Progenitor cell of endocrine pancreas (in vitro differentiated cells): ENCODE results near the gene HECTD4. TPM values are rescaled to one million over a fixed set of nuclear protein-coding genes. Genes with fewer than 3 reads are reported as not detected.
"Not testable (repeated sequence)": the region's sequence is repeated elsewhere in the genome, so short reads cannot be mapped to it uniquely, and the experiment has no call there.

Experiments used
- DNase-seq: peaks from one replicate; pipeline ENCODE4 v3.0.0; 2021; ENCODE audit warnings: low spot score; ENCODE audit not compliant: unreplicated experiment
- H3K27ac Mint-ChIP-seq: 2 replicates; pipeline ENCODE4 v1.8.0; 2021; ENCODE audit warnings: mild to moderate bottlenecking, moderate library complexity, mixed read lengths
- H3K27me3 Mint-ChIP-seq: 2 replicates; pipeline ENCODE4 v1.8.0; 2021; ENCODE audit warnings: mixed read lengths
- H3K36me3 Mint-ChIP-seq: 2 replicates; pipeline ENCODE4 v1.8.0; 2022; ENCODE audit warnings: mixed read lengths; ENCODE audit not compliant: insufficient read depth
- H3K4me1 Mint-ChIP-seq: 2 replicates; pipeline ENCODE4 v1.8.0; 2021; ENCODE audit warnings: low read depth, mixed read lengths
- H3K4me3 Mint-ChIP-seq: 2 replicates; pipeline ENCODE4 v1.8.0; 2021; ENCODE audit warnings: low read depth, mild to moderate bottlenecking, moderate library complexity, mixed read lengths
- H3K9me3 Mint-ChIP-seq: 2 replicates; pipeline ENCODE4 v1.8.0; 2021; ENCODE audit warnings: low read depth, mixed read lengths
- total RNA-seq: library from RNA; stranded (reverse); gene quantifications from 2 replicates; pipeline ENCODE4 v1.2.1, GENCODE V29; 2021
- TF ChIP-seq, protein P1 (sequence below): fragments of 200-600 bp; sonication (generic); IDR thresholded peaks from one replicate; pipeline ENCODE4 v1.5.0; 2021; ENCODE audit warnings: antibody characterized with exemption, mild to moderate bottlenecking; ENCODE audit not compliant: unreplicated experiment

HECTD4 gene
- total RNA-seq, 1 donor from 2014 or later, result 86.7 TPM

DNA sequence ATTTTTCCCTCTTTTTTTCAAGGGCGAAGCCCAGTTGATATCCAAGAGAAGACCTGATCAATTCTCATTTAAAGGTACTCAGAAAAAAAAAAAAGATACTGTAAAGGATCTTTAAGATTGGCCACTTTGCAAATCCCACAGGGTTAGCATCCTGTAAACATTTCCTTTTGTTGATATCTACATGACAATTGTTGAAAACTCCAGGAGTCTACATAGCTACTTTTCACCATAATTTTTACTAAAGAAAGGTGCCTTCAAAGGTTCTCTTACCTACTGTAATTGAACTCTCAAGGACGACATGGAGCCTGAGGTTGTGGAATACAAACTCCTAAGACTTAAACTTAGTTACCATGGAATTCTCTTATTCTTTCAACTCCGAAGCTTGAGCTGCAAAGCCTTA is 125.5 kb downstream of the HECTD4 start:
- no peak overlapping the region for H3K27ac Mint-ChIP-seq
- H3K4me3 Mint-ChIP-seq, result no peak overlapping the region
- no peaks in the 10 kb centered on the region for H3K27me3 Mint-ChIP-seq
- TF ChIP-seq, protein P1, sequence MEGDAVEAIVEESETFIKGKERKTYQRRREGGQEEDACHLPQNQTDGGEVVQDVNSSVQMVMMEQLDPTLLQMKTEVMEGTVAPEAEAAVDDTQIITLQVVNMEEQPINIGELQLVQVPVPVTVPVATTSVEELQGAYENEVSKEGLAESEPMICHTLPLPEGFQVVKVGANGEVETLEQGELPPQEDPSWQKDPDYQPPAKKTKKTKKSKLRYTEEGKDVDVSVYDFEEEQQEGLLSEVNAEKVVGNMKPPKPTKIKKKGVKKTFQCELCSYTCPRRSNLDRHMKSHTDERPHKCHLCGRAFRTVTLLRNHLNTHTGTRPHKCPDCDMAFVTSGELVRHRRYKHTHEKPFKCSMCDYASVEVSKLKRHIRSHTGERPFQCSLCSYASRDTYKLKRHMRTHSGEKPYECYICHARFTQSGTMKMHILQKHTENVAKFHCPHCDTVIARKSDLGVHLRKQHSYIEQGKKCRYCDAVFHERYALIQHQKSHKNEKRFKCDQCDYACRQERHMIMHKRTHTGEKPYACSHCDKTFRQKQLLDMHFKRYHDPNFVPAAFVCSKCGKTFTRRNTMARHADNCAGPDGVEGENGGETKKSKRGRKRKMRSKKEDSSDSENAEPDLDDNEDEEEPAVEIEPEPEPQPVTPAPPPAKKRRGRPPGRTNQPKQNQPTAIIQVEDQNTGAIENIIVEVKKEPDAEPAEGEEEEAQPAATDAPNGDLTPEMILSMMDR, result no peak
- H3K9me3 Mint-ChIP-seq, result no peaks in the 10 kb centered on the region
- peaks cover 22% of the 10 kb centered on the region for H3K36me3 Mint-ChIP-seq
- no peak for DNase-seq
- peaks cover 1% of the 10 kb centered on the region for H3K4me1 Mint-ChIP-seq

DNA sequence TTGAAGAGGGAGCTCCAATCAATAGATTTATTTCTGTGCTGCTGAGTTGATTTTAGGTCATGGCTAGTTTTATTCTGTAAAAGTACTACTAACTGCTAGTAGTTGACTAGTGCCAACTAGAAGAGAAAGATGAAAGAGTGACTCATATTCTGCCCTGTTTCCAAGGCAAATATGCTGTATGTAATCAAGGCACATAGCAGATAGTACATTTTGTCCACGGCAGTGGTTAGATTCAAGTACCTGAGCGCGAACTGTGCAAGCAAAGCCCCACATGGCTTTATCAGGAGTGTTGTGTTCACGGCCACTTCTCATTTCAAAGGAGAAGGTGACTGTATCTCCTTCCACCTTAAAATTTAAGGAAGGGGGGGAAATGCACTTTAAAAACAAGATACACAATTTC is 130.0 kb downstream of the HECTD4 start:
- no peaks in the 10 kb centered on the region for H3K9me3 Mint-ChIP-seq

DNA sequence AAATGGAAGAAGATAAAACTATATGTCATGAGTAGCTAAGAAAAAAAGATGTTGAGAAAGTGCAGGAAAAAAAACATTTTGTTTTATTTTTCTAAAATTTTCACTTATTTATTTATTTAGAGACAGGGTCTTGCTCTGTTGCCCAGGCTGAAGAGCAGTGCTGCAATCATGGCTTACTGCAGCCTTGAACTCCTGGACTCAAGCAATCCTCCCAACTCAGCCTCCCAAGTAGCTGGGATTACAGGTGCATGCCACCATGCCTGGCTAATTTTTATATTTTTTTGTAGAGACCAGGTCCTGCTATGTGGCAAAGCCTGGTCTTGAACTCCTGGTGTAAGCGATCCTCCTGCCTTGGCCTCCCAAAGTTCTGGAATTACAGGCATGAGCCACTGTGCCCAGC is 137.3 kb downstream of the HECTD4 start:
- not testable (repeated sequence) for H3K4me1 Mint-ChIP-seq, H3K4me3 Mint-ChIP-seq, H3K27ac Mint-ChIP-seq, DNase-seq, H3K27me3 Mint-ChIP-seq, H3K9me3 Mint-ChIP-seq
- H3K36me3 Mint-ChIP-seq, result peaks cover 11% of the 10 kb centered on the region

More for the DNA sequence above, 130.0 kb downstream of the HECTD4 start:
- Mint-ChIP-seq H3K27ac (no peak overlapping the region), H3K4me1 (peaks cover 1% of the 10 kb centered on the region), H3K36me3 (peaks cover 15% of the 10 kb centered on the region), H3K27me3 (no peaks in the 10 kb centered on the region), H3K4me3 (no peak overlapping the region)
- TF ChIP-seq, protein P1, result no peak
- DNase-seq, result no peak

DNA sequence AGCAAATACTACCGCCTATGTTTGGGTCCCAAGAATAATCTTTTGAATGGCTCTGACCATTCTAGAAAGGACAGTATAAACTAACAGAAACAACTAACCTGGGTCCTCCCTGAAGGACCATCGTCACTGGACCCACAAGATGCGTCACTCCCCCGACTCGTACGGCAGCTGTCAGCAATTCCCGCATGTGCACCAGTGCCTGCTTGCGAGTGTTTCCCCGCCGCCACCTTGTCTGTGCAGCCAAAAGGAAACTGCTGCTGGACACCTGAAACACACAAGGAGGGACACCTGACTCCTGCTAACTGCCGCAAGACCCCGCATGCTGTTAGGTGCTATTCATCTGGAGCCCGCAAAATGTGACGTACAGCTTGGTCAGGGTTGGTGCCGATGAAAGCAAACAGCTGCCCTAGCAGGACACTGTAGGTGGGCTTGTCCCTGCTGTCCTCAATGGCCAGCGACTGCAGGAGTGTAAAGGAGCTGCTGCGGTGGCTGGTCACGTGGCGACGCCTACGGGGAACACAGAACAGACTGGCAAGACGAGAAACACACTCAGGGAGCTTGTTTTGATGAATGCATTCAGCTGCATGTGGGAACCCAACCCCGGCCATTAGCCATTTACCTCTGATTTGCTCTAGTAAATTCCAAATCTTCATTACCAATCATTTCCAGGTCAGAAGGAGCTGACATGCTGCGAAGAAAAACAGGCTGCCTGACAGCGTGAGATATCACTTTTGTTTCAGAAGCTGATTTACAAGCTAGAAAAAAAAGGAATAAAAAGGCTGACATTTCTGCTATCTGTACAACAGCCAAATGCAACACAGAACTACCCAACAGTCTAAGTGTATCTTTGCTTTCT is 138.7 kb downstream of the HECTD4 start:
- Mint-ChIP-seq H3K27ac (no peak overlapping the region), H3K9me3 (no peaks in the 10 kb centered on the region), H3K36me3 (peaks cover 17% of the 10 kb centered on the region), H3K27me3 (no peaks in the 10 kb centered on the region), H3K4me1 (no peaks in the 10 kb centered on the region), H3K4me3 (no peak overlapping the region)
- no peak for DNase-seq
- TF ChIP-seq, protein P1, result no peak

DNA sequence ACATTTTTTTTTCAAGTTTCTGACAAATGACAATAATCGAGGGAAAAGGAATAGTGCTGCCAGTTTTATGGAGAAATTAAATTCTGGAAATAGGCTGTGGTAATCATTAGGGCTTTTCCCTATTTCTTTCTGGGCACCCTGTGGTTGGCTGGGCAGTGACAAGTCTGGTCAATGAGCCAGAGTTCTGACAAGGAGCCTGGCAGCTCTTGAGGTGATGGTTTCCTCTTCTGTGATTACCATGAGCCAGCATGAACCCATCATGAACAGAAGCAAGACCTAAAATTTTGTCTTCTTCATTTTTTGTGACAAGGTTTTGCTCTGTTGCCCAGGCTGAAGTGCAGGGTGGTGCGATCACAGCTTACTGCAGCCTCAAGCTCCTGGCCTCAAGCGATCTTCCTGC is 141.1 kb downstream of the HECTD4 start:
- Mint-ChIP-seq H3K9me3 (no peaks in the 10 kb centered on the region), H3K4me3 (no peak overlapping the region), H3K36me3 (peaks cover 19% of the 10 kb centered on the region), H3K4me1 (no peaks in the 10 kb centered on the region), H3K27ac (no peak overlapping the region), H3K27me3 (no peaks in the 10 kb centered on the region)
- TF ChIP-seq, protein P1, result no peak
- no peak for DNase-seq

DNA sequence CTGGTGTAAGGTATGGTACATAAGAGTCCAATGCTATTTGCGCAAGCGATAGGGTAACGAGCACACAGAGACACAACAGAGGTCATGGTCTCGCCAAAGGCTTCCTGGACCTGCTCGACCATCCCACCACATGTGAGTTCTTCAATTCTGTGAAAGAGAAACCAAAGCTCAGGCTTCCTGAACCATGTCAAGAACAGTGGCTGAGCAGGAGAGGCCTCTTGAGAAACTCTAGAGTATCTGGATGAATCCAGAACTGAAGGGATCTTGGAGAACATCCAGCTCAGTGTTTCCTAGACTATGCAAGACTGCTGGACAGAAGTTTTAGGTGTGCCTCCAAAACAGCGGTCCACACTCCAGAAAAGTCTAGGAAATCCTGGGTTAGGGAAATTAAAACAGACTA is 142.3 kb downstream of the HECTD4 start:
- H3K4me3 Mint-ChIP-seq, result no peak overlapping the region

More for the DNA sequence above, 142.3 kb downstream of the HECTD4 start:
- H3K9me3 Mint-ChIP-seq, result no peaks in the 10 kb centered on the region
- no peak for DNase-seq
- H3K27me3 Mint-ChIP-seq, result no peaks in the 10 kb centered on the region
- peaks cover 17% of the 10 kb centered on the region for H3K36me3 Mint-ChIP-seq
- no peak overlapping the region for H3K27ac Mint-ChIP-seq
- no peaks in the 10 kb centered on the region for H3K4me1 Mint-ChIP-seq
- TF ChIP-seq, protein P1, result no peak
